Right atrium auricular region (tissue), 2 donors: ENCODE results near the gene USP17L22. TPM values are rescaled to one million over a fixed set of nuclear protein-coding genes. Genes with fewer than 3 reads are reported as not detected.
"Not testable (repeated sequence)": the region's sequence is repeated elsewhere in the genome, so short reads cannot be mapped to it uniquely, and the experiment has no call there.

ENCODE experiments used
- DNase-seq: peaks from one replicate; pipeline ENCODE4 v3.0.0-alpha.2; 2019; ENCODE audit warnings: low spot score
- H3K27ac ChIP-seq, 2 donors: fragments of 200-600 bp; sonication (generic); 1 replicate in 1 of 2; 2 replicates in 1 of 2; pipeline ENCODE4 v1.5.1; 2016 to 2019
- H3K27me3 ChIP-seq, 2 donors: fragments of 200-600 bp; sonication (generic); one replicate each; pipeline versions ENCODE4 v1.5.1 to v1.6.0; 2017 to 2019
- H3K36me3 ChIP-seq: fragments of 200-600 bp; sonication (generic); one replicate; pipeline ENCODE4 v1.5.1; 2016
- H3K4me1 ChIP-seq, 2 donors: fragments of 200-600 bp; sonication (generic); one replicate each; pipeline versions ENCODE4 v1.5.1 to v1.6.0; 2017 to 2019
- H3K4me3 ChIP-seq, 2 donors: fragments of 200-600 bp; sonication (generic); 1 replicate in 1 of 2; 2 replicates in 1 of 2; pipeline ENCODE4 v1.5.1; 2017 to 2019; ENCODE audit warnings: mild to moderate bottlenecking in 1 of 2, moderate library complexity in 1 of 2
- H3K9me3 ChIP-seq, 2 donors: fragments of 200-600 bp; sonication (generic); one replicate each; pipeline ENCODE4 v1.5.1; 2019
- total RNA-seq, 2 donors: library from RNA; depleted of rRNA; stranded (reverse); fragments of >200 nt; gene quantifications; one replicate each; pipeline ENCODE4 v1.1.0, GENCODE V29; 2016

The USP17L22 gene
- total RNA-seq = not detected

- not testable (repeated sequence) for H3K27me3 ChIP-seq, DNase-seq, H3K27ac ChIP-seq, H3K36me3 ChIP-seq, H3K9me3 ChIP-seq, H3K4me1 ChIP-seq, H3K4me3 ChIP-seq
Observed at GRCh38 chr4:9267319-9267718, at the start of gene USP17L22. Gene USP17L22, plus strand, starts transcription at chr4:9267619. Its CDS starts 0 bp downstream, at chr4:9267619.

DNA sequence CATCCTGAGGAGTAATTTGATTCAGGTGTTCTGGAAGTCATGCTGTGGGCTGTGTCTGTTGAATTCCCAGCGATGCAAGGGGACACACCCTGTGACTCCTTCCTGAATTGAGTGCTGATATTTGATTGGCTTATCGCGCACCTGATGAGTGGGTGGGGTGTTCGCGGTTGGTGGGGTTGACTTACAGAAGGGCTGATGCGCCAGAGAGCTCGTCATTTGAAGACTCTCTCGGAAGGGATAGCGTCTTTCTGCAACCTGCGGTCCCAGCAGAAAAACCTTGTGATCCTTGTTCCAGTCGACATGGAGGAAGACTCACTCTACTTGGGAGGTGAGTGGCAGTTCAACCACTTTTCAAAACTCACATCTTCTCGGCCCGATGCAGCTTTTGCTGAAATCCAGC is 47.6 kb upstream of the USP17L22 start, which contains the start of gene USP17L12:
Gene USP17L12 (plus strand): TSS at position 301 of the 400 bp plus-strand sequence. CDS start 0 bp downstream, at position 301.
- H3K9me3 ChIP-seq, H3K27me3 ChIP-seq, H3K4me1 ChIP-seq, H3K36me3 ChIP-seq, H3K27ac ChIP-seq, H3K4me3 ChIP-seq, DNase-seq: not testable (repeated sequence)

GRCh38 chr4:9224596-9224995 is 42.8 kb upstream of the USP17L22 start, which contains the start of gene USP17L13:
Gene USP17L13, plus strand, starts transcription at chr4:9224896. Its CDS starts 0 bp downstream, at chr4:9224896.
- not testable (repeated sequence) for H3K9me3 ChIP-seq, H3K4me3 ChIP-seq, H3K4me1 ChIP-seq

GRCh38 chr4:9230249-9230648 is 37.2 kb upstream of the USP17L22 start:
- not testable (repeated sequence) for H3K4me1 ChIP-seq, H3K27ac ChIP-seq, H3K36me3 ChIP-seq, H3K27me3 ChIP-seq, H3K9me3 ChIP-seq, H3K4me3 ChIP-seq
- DNase-seq = peak; percentile 55

More at GRCh38 chr4:9224596-9224995, 42.8 kb upstream of the USP17L22 start, which contains the start of gene USP17L13:
- H3K27ac ChIP-seq, H3K27me3 ChIP-seq, H3K36me3 ChIP-seq, DNase-seq: not testable (repeated sequence)

DNA sequence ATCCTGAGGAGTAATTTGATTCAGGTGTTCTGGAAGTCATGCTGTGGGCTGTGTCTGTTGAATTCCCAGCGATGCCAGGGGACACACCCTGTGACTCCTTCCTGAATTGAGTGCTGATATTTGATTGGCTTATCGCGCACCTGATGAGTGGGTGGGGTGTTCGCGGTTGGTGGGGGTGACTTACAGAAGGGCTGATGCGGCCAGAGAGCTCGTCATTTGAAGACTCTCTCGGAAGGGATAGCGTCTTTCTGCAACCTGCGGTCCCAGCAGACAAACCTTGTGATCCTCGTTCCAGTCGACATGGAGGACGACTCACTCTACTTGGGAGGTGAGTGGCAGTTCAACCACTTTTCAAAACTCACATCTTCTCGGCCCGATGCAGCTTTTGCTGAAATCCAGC is 33.3 kb upstream of the USP17L22 start, which contains the start of gene USP17L15:
Gene USP17L15 (plus strand): TSS at position 301 of the 400 bp plus-strand sequence. CDS start 0 bp downstream, at position 301.
- H3K4me3 ChIP-seq, H3K9me3 ChIP-seq, DNase-seq, H3K36me3 ChIP-seq, H3K27me3 ChIP-seq, H3K4me1 ChIP-seq, H3K27ac ChIP-seq: not testable (repeated sequence)

- not testable (repeated sequence) for H3K27me3 ChIP-seq, DNase-seq, H3K36me3 ChIP-seq, H3K27ac ChIP-seq, H3K4me1 ChIP-seq, H3K9me3 ChIP-seq, H3K4me3 ChIP-seq
Observed at GRCh38 chr4:9238461-9238860, 29.0 kb upstream of the USP17L22 start.

- H3K27ac ChIP-seq, H3K9me3 ChIP-seq, H3K4me3 ChIP-seq, H3K36me3 ChIP-seq, H3K4me1 ChIP-seq, H3K27me3 ChIP-seq, DNase-seq: not testable (repeated sequence)
Observed at GRCh38 chr4:9243579-9243978, 23.8 kb upstream of the USP17L22 start, which contains the start of gene USP17L17. Gene USP17L17, plus strand, starts transcription at chr4:9243879. Its CDS starts 0 bp downstream, at chr4:9243879.

GRCh38 chr4:9247953-9248680 is 19.3 kb upstream of the USP17L22 start, which contains the start of gene USP17L18:
Gene USP17L18, plus strand, starts transcription at chr4:9248630. Its CDS starts 0 bp downstream, at chr4:9248630.
- not testable (repeated sequence) for H3K27me3 ChIP-seq, H3K4me1 ChIP-seq, H3K9me3 ChIP-seq, H3K27ac ChIP-seq, H3K36me3 ChIP-seq, H3K4me3 ChIP-seq
- peak; percentile 57 for DNase-seq

DNA sequence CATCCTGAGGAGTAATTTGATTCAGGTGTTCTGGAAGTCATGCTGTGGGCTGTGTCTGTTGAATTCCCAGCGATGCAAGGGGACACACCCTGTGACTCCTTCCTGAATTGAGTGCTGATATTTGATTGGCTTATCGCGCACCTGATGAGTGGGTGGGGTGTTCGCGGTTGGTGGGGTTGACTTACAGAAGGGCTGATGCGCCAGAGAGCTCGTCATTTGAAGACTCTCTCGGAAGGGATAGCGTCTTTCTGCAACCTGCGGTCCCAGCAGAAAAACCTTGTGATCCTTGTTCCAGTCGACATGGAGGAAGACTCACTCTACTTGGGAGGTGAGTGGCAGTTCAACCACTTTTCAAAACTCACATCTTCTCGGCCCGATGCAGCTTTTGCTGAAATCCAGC is 14.3 kb upstream of the USP17L22 start, which contains the start of gene USP17L19:
Gene USP17L19 (plus strand): TSS at position 301 of the 400 bp plus-strand sequence. CDS start 0 bp downstream, at position 301.
- H3K4me1 ChIP-seq, DNase-seq, H3K27ac ChIP-seq, H3K36me3 ChIP-seq, H3K27me3 ChIP-seq, H3K4me3 ChIP-seq, H3K9me3 ChIP-seq: not testable (repeated sequence)

DNA sequence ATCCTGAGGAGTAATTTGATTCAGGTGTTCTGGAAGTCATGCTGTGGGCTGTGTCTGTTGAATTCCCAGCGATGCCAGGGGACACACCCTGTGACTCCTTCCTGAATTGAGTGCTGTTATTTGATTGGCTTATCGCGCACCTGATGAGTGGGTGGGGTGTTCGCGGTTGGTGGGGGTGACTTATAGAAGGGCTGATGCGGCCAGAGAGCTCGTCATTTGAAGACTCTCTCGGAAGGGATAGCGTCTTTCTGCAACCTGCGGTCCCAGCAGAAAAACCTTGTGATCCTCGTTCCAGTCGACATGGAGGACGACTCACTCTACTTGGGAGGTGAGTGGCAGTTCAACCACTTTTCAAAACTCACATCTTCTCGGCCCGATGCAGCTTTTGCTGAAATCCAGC is 9.6 kb upstream of the USP17L22 start, which contains the start of gene USP17L20:
Gene USP17L20 (plus strand): TSS at position 301 of the 400 bp plus-strand sequence. CDS start 0 bp downstream, at position 301.
- H3K4me1 ChIP-seq, H3K9me3 ChIP-seq: not testable (repeated sequence)

GRCh38 chr4:9262572-9262971 is 4.8 kb upstream of the USP17L22 start, which contains the start of gene USP17L21:
Gene USP17L21, plus strand, starts transcription at chr4:9262872. Its CDS starts 0 bp downstream, at chr4:9262872.
- DNase-seq, H3K27ac ChIP-seq, H3K9me3 ChIP-seq, H3K36me3 ChIP-seq, H3K27me3 ChIP-seq, H3K4me3 ChIP-seq, H3K4me1 ChIP-seq: not testable (repeated sequence)

More for the DNA sequence above, 9.6 kb upstream of the USP17L22 start, which contains the start of gene USP17L20:
- not testable (repeated sequence) for H3K27me3 ChIP-seq, H3K36me3 ChIP-seq, H3K4me3 ChIP-seq, DNase-seq, H3K27ac ChIP-seq

DNA sequence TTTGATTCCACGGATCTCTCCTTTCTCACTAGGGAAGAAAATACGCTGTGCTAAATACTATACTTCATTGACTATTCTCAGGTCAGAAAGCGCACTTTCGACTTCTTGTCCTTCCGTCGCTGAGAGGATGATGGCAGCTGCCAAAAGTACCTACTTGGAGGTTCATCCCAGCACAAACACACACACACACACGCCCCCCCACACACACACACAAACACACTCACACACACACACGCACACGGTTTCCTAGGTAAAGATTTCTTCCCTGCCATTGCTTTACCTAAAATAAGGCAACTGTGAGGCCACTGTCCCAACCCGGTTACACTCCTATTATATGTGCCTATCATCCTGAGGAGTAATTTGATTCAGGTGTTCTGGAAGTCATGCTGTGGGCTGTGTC is 4.3 kb downstream of the USP17L22 start:
- not testable (repeated sequence) for H3K9me3 ChIP-seq, H3K4me3 ChIP-seq, H3K36me3 ChIP-seq, H3K27ac ChIP-seq, H3K27me3 ChIP-seq, H3K4me1 ChIP-seq
- DNase-seq = peak; percentile 82
